ENCODE measurements around the gene KIF5B. TPM values are rescaled to one million over a fixed set of nuclear protein-coding genes. Genes with fewer than 3 reads are reported as not detected.
A peak's percentile ranks its signal among the peaks of the same experiment; 100 is the strongest.

The KIF5B gene
- total and polyA plus RNA-seq, 9 of the 15 experiments (the other 6 are each of a cell fraction or from before 2014, with no cell fraction given), result 24.4 to 94.4 (median 68.9) TPM

GRCh38 chr10:31972519-31973041 is 83.6 kb downstream of the KIF5B start (continued):
- TF ChIP-seq DEAF1 (CRISPR knock-in tag; IDR thresholded peaks at IDR 0.05), result no peak
- TF ChIP-seq DMBX1 (CRISPR knock-in tag; IDR thresholded peaks at IDR 0.05; ENCODE audit: borderline replicate concordance), result peak; percentile 92
- peak; percentile 23 for TF ChIP-seq PHF20 (IDR thresholded peaks at IDR 0.05; ENCODE audit: partially characterized antibody)
- TF ChIP-seq ZBTB1 (CRISPR knock-in tag; IDR thresholded peaks at IDR 0.05; ENCODE audit: borderline replicate concordance, low read depth), result no peak
- TF ChIP-seq NR2C1 (IDR thresholded peaks at IDR 0.05), result 0 out of 2 replicates have a peak, but pooled peaks have one; percentile 42
- peak; percentile 68; the same call in 1 of the 2 replicates for TF ChIP-seq NR2C1 (tag; IDR thresholded peaks at IDR 0.05)
- TF ChIP-seq ZNF449 (CRISPR knock-in tag; IDR thresholded peaks at IDR 0.05), result no peak
- no peak for TF ChIP-seq FOS (IDR thresholded peaks at IDR 0.05; ENCODE audit: extremely low read depth, insufficient read length)
- TF ChIP-seq SMARCA5 (IDR thresholded peaks at IDR 0.05), result peak; percentile 78; the same call in 1 of the 2 replicates
- TF ChIP-seq SMARCE1 (IDR thresholded peaks at IDR 0.05), result peak; percentile 98
- 0 out of 2 replicates have a peak, but pooled peaks have one; percentile 44 for TF ChIP-seq MYC (IDR thresholded peaks at IDR 0.05; ENCODE audit: low read depth, low read length)
- no peak for TF ChIP-seq MYC (CRISPR knock-in tag; IDR thresholded peaks at IDR 0.05; ENCODE audit: borderline replicate concordance, low read depth)
- TF ChIP-seq PREB (CRISPR knock-in tag; IDR thresholded peaks at IDR 0.05), result no peak
- TF ChIP-seq TCFL5 (CRISPR knock-in tag; conservative IDR thresholded peaks at IDR 0.05), result no peak
- peak; percentile 65; the same call in 1 of the 2 replicates for TF ChIP-seq ZNF311 (CRISPR knock-in tag; IDR thresholded peaks at IDR 0.05)
- no peak for TF ChIP-seq RBM17 (IDR thresholded peaks at IDR 0.05; ENCODE audit: borderline replicate concordance, low read depth, low read length)
- TF ChIP-seq GABPB1 (CRISPR knock-in tag; IDR thresholded peaks at IDR 0.05), result no peak
- peak; percentile 79 to 98 for TF ChIP-seq SRF (CRISPR knock-in tag; IDR thresholded peaks at IDR 0.05)

Data from K562 (cell line).